ENCODE results near the gene STRN. TPM values are rescaled to one million over a fixed set of nuclear protein-coding genes. Genes with fewer than 3 reads are reported as not detected.

Gene STRN
- total RNA-seq, 2 donors from 2014 or later: 29.2 to 34.5 TPM

DNA sequence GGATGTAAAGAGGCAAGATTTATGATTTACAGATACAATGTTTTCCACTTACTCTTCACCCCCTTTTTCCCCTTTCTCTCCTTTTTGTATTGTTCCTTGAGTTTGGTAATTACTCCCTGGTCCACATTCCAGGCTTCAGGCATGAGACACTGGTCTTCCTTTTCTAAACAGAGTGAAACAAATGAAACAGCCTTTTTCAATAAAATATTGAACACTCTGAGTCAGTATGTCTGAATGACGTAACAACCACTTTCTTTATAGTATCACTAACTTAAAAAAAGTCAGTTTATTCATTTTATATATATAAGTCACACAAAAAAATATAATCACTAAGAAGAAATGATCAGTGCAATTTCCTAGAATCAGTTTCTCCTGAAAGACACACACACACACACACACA lies 79.7 kb downstream of the STRN start:
- no peak for DNase-seq (ENCODE audit: low spot score)
- Histone ChIP-seq H3K9me3 (no peaks in the 10 kb centered on the region), H3K27ac (no peak overlapping the region), H3K4me3 (no peak overlapping the region), H3K36me3 (peaks cover 32% of the 10 kb centered on the region), H3K4me1 (no peaks in the 10 kb centered on the region), H3K27me3 (no peaks in the 10 kb centered on the region)
- TF ChIP-seq CTCF (IDR thresholded peaks at IDR 0.05): no peak

DNA sequence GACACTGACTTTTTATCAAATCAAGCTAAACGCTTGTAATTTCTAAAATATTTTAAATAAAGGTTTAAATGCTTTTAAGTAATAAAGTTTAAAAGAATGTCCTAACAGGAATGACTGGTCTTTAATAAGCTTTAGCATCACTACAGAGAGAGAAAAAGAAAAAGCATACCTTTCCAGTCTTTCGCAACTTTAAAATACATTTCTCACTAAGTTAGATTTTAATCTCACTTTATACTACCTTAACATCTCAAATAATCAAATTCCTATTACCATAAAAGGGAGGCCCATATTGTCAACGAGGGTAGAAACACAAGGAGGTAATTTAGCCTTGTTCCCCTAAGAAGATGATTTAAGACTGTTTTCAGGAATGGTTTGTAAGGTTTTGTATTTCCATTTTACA lies 80.7 kb downstream of the STRN start:
- Histone ChIP-seq H3K9me3 (no peaks in the 10 kb centered on the region), H3K4me3 (no peak overlapping the region), H3K27me3 (no peaks in the 10 kb centered on the region), H3K27ac (no peak overlapping the region), H3K36me3 (peaks cover 24% of the 10 kb centered on the region), H3K4me1 (no peaks in the 10 kb centered on the region)
- DNase-seq (ENCODE audit: low spot score): no peak
- no peak for TF ChIP-seq CTCF (IDR thresholded peaks at IDR 0.05)

- no peaks in the 10 kb centered on the region for H3K27me3 ChIP-seq
- peaks cover 48% of the 10 kb centered on the region for H3K36me3 ChIP-seq
- no peak overlapping the region for H3K27ac ChIP-seq
- no peak for TF ChIP-seq CTCF (IDR thresholded peaks at IDR 0.05)
- H3K4me1 ChIP-seq: no peaks in the 10 kb centered on the region
- no peaks in the 10 kb centered on the region for H3K9me3 ChIP-seq
- DNase-seq (ENCODE audit: low spot score): no peak
- H3K4me3 ChIP-seq: no peak overlapping the region
These were observed 83.8 kb downstream of the STRN start for GRCh38 chr2:36882532-36882931.

- no peak overlapping the region for H3K4me3 ChIP-seq
- no peak for TF ChIP-seq CTCF (IDR thresholded peaks at IDR 0.05)
- H3K9me3 ChIP-seq: no peaks in the 10 kb centered on the region
- no peaks in the 10 kb centered on the region for H3K27me3 ChIP-seq
- no peak overlapping the region for H3K27ac ChIP-seq
- H3K36me3 ChIP-seq: peaks cover 55% of the 10 kb centered on the region
- H3K4me1 ChIP-seq: no peaks in the 10 kb centered on the region
- DNase-seq (ENCODE audit: low spot score): no peak
These were observed 84.5 kb downstream of the STRN start for GRCh38 chr2:36881816-36882215.

- Histone ChIP-seq H3K36me3 (peaks cover 64% of the 10 kb centered on the region), H3K9me3 (no peaks in the 10 kb centered on the region), H3K27me3 (no peaks in the 10 kb centered on the region), H3K4me1 (no peaks in the 10 kb centered on the region), H3K4me3 (no peak overlapping the region), H3K27ac (no peak overlapping the region)
- no peak for DNase-seq (ENCODE audit: low spot score)
- TF ChIP-seq CTCF (IDR thresholded peaks at IDR 0.05): no peak
These were observed 87.9 kb downstream of the STRN start for GRCh38 chr2:36878429-36878828.

GRCh38 chr2:36871068-36871707 lies 95.1 kb downstream of the STRN start:
- DNase-seq (ENCODE audit: low spot score): no peak
- Histone ChIP-seq H3K4me3 (no peak overlapping the region), H3K27me3 (no peaks in the 10 kb centered on the region), H3K27ac (no peak overlapping the region), H3K36me3 (peaks cover 53% of the 10 kb centered on the region), H3K4me1 (no peaks in the 10 kb centered on the region), H3K9me3 (no peaks in the 10 kb centered on the region)
- TF ChIP-seq CTCF (IDR thresholded peaks at IDR 0.05): no peak

Data from right atrium auricular region (tissue), 2 donors.